Left lobe of liver (tissue), 2 donors: Measurements from ENCODE around the gene THSD4. TPM values are rescaled to one million over a fixed set of nuclear protein-coding genes. Genes with fewer than 3 reads are reported as not detected.
A peak's percentile ranks its signal among the peaks of the same experiment; 100 is the strongest.
"Not testable (repeated sequence)": the region's sequence is repeated elsewhere in the genome, so short reads cannot be mapped to it uniquely, and the experiment has no call there.

ENCODE experiments used
- ATAC-seq: fragments of 200-7000 bp; cut with Tn5 transposase; one replicate; pipeline ENCODE4 v1.9.1; 2020; ENCODE audit warnings: mild to moderate bottlenecking, moderate library complexity
- DNase-seq: peaks from one replicate; pipeline ENCODE4 v3.0.0-alpha.2; 2020; ENCODE audit warnings: low spot score
- total RNA-seq: library from RNA; stranded (reverse); gene quantifications from one replicate; pipeline ENCODE4 v1.2.1, GENCODE V29; 2021
- donor health status: DM: no; HTN: no; CAD: no; lungs with moderate emphysema.
- donor health status: DM: no; HTN: yes; CAD: no.

Gene THSD4
- total RNA-seq, 1 donor from 2014 or later = 19.5 TPM

DNA sequence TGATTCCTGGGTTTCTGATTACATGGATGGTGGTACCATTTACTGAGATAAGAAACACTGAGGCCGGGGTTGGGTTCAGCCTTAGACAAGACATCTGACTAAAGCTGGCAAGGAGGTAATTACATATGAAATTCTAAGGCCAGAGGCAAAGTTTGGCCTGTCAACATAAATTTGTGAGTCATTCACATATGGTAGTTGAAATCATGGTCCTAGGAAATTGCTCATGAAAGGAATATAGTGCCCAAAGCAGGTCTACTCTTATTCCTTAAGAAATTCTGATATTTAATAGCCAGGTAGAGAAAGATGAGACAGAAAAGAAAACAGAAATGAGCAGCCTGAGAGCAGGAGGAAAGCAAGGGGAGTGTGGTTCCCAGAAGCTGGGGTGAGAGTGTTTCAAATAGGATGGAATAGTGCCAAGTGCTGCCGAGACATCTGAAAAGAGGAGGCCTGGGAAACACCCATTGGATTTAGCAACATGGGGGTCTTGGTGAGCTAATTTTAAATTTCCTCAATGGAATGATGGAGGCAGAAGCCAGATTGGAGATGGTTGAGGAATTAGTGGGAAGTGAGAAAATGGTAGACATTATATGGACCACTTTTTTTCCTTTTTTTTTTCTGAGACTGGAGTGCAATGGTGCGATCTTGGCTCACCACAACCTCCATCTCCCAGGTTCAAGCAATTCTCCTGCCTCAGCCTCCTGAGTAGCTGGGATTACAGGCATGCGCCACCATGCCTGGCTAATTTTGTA lies 610.1 kb downstream of the THSD4 start:
- not testable (repeated sequence) for ATAC-seq, DNase-seq

DNA sequence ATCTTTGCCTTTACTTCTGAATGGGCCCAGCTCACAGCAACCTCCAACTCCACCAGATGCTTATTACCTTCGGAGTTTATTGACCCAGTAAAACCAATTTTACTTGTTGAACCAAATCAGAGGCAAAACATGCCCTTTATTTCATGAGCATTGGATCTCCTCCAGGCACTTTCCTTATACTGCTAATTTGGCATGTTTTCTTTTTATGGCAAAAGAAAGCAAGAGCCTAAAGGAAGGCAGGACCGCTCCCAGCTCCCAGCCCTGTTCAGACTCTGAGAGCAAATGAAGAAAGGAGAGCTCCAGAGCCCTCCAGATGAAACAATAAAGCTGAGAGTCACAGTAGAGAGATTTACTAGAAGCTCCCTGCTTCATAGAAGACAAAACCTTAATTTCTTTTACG lies 613.6 kb downstream of the THSD4 start:
- DNase-seq (no peak), ATAC-seq (no peak)

- ATAC-seq (no peak), DNase-seq (no peak)
These were observed 614.0 kb downstream of the THSD4 start for GRCh38 chr15:71729319-71729718.

DNA sequence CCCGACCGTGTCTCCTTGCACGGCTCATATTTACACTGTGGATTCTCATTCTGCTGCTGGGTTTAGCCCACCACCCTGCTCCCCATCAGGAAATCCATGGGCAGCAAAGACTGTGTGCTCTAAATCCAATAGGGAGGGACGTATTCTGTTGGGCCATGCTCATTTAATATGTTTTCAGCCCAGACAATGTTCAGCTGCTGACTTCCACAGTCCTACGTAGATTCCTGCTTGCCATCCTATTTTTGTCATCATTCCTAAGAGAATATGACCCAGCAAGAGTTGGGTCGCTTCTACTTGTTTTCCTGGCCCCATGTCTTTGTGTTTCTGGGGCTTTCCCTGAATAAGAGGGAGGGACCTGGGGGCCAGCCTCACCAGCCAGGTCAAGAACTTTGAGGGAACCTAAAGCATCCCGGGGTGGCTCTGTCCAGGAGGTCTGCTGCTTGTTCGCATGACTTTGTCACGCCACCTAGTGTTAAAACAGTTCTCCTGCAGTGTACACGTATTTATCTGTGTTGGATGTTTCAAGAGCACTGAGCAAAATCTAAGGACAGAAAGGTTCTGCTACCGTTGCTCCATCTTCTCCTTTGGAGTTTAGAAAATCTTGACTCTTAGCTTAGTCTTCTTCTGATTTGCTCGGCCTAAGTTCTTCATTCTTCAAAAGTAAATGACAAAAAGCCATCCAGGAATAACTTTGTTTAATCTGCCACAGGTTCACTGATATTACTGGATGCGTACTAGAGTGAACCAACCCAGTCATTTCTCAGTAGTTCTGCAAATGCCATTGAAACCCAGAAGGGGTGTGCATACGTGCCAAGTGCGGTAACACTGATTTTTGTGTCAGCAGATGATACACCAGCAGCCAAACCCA lies 615.2 kb downstream of the THSD4 start:
- DNase-seq (no peak), ATAC-seq (peak; percentile 68)

GRCh38 chr15:71732636-71733035 lies 617.4 kb downstream of the THSD4 start:
- DNase-seq (peak; percentile 92), ATAC-seq (peak; percentile 88)

GRCh38 chr15:71733122-71733521 lies 617.9 kb downstream of the THSD4 start:
- DNase-seq (no peak), ATAC-seq (no peak)

DNA sequence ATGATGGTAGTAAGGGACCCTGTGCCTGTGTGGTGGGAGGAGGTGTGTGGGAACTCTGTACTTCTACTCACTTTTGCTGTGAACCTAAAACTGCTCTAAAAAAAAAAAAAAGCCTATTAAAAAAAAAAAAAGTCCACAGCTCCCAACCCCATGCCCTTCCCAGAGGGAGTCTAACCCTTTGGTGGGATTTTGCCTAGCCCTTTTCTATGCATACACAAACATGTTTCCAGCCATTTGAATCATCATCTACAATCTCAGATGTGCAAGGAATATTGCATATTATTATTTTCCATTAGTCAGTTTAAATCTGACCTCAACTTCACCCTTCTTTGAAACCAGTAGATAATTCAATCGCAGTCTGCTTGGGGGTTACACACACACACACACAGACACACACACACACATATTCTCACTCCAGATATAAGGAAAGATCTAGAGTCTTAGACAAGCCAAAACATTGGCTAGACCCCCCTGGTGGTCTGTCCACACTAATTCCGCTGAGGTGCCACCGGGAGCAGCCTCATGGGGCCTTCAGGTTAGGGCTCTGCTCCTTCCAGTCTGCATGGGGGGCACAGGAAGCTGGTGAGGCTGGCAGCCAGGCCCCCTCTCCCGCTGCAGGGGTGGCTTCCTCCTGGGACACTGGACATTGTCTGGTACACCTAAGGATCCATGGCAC lies 619.6 kb downstream of the THSD4 start:
- DNase-seq = no peak
- ATAC-seq = no peak

GRCh38 chr15:71735385-71735757 lies 620.1 kb downstream of the THSD4 start:
- ATAC-seq (no peak), DNase-seq (no peak)

DNA sequence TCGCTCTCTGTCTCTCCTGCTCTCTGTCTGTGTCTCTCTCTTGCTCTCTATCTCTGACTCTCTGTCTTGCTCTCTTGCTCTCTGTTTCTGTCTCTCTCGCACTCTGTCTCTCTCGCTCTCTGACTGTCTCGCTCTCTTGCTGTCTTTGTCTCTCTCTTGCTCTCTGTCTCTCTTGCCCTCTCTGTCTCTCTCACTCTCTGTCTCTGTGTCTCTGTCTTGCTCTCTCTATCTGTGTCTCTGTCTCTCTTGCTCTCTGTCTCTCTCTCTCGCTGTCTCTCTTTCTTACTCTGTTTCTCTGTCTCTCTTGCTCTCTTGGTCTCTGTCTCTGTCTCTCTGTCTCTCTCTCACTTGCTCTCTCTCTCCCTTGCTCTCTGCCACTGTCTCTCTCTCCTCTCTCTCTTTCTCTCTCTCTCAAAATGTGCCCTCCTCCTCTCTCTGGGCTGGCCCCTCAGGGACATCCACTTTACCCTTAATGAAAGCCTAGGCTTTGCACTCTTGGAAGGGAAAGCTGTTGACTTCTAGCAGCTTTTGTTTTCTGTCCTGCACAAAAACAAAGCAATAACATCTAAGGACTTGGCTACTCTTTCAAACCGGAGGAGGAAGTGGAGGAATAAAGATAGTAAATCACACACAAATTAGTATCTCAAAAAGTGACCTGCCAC lies 621.1 kb downstream of the THSD4 start:
- no peak for ATAC-seq
- DNase-seq = no peak

DNA sequence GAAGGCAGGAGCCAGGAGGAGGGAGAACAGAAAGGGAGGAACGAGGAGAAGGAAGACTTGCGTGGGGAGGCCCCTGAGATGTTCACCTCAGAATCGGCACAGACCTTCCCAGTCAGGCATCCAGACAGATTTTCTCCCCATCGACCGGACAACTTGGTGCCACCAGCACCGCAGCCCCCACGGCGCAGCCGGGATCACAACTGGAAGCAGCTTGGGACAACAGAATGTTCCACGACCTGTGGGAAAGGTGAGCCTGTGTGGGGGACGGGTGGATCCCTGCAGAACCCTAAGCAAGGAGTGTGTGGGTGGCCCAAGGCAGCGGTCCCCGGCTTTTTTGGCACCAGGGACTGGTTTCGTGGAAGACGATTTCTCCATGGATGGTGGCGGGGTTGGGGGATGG lies 622.5 kb downstream of the THSD4 start:
- DNase-seq (no peak), ATAC-seq (no peak)

DNA sequence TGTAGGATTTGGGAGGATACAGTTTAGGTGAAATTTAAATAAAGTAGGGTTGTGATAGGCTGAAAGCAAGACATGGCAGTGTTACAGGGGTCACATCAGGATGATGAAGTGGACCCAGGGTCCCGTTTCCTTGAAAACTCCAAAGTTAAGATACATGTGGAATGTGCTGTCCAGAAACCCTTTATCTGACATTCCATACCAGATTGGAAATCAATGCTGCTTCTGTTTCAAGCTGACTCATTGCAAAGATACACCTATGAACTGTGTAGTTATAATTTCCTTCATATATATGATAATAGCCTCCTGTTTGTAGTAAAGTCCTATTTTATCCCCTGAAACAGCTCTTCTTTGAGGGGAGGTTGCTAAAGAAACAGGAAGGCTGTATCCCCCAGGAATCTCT lies 624.1 kb downstream of the THSD4 start:
- ATAC-seq (no peak), DNase-seq (no peak)

- DNase-seq (no peak), ATAC-seq (peak; percentile 63)
These were observed 627.7 kb downstream of the THSD4 start for GRCh38 chr15:71742964-71743363.

- ATAC-seq (peak; percentile 64), DNase-seq (no peak)
These were observed 628.7 kb downstream of the THSD4 start for GRCh38 chr15:71743861-71744382.

DNA sequence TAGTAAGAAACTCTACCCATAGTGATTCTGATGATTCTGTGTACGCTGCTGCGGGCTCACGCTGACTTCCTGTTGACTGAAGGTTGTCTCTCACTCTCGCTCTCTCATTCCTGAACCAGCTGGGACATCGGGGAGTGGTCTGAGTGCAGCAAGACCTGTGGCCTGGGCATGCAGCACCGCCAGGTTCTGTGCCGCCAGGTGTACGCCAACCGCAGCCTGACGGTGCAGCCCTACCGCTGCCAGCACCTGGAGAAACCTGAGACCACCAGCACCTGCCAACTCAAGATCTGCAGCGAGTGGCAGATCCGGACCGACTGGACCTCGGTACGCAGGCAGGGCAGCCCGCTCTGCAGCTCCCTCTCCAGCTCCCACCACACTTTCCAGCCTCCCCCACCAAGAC lies 631.4 kb downstream of the THSD4 start:
- DNase-seq (no peak), ATAC-seq (no peak)

GRCh38 chr15:71747128-71748083 lies 632.1 kb downstream of the THSD4 start:
- peak; percentile 65 for ATAC-seq

GRCh38 chr15:71748293-71748718 lies 633.0 kb downstream of the THSD4 start:
- no peak for DNase-seq

More at GRCh38 chr15:71747128-71748083, 632.1 kb downstream of the THSD4 start:
- no peak for DNase-seq

DNA sequence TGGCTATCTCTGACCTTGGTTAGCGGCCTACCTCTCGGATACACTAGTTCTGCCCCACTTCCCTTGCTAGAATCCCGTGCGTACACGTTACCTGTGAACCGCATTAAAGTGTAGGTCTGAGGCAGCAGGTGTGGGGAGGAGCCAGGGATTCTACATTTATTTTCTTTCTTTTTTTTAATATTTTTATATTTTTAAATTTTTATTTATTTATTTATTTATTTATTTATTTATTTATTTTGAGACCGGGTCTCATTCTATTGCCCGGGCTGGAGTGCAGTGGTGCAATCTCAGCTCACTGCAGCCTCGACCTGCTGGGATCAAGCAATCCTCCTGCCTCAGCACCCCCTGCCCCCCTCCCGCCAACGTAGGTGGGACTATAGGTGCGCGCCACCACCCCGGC lies 634.2 kb downstream of the THSD4 start:
- no peak for DNase-seq
- ATAC-seq = no peak

More at GRCh38 chr15:71748293-71748718, 633.0 kb downstream of the THSD4 start:
- no peak for ATAC-seq

GRCh38 chr15:71752128-71752527 lies 636.9 kb downstream of the THSD4 start:
- DNase-seq = no peak
- ATAC-seq = no peak

DNA sequence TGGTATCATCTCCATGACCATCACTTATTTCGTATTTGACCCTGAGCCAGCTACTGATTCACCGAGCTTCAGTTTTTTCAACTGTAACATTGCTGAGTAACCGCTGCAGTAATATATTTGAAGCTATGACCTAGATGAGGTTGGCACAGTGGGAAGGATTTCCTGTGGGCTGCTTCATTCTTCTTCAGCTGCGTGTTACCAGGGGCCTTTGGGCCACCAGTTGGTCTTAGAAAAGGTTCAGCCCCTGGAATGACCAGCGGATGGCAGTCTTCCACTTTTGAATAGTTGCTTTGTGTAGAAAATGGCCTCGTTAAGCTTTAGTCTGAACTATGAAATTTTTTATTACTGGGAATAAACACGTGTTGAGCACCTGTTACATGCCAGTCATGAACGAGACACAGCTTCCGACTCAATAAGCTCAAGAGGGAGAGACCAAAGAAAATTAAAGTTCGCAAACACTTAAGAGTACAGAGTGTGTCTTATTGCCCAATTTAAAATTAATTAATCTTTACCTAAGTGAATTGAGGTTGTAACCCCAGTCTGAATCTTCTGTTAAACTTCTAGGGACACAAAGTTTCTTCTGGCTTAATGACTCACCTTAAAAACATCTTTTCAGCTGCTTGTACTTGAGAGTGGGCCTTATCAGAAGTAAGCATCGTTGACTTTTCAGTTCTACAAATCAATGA lies 637.5 kb downstream of the THSD4 start:
- no peak for DNase-seq
- ATAC-seq = peak; percentile 80
